HG02870 (cell line): Measurements from ENCODE around the gene IRF2BPL.

Experiments used
- ATAC-seq: cut with Tn5 transposase; IDR thresholded peaks from one replicate; pipeline ENCODE4 v1.9.1; 2021; ENCODE audit warnings: mild to moderate bottlenecking, moderate library complexity; ENCODE audit not compliant: unreplicated experiment

IRF2BPL gene

GRCh38 chr14:77028384-77029231, at the start of gene IRF2BPL:
IRF2BPL (minus strand) TSS chr14:77028708; CDS start chr14:77027792, 916 bp downstream.
- peak; percentile 77 for ATAC-seq

- ATAC-seq, result no peak
These were observed 48.5 kb upstream of the IRF2BPL start for GRCh38 chr14:77077040-77077439.

DNA sequence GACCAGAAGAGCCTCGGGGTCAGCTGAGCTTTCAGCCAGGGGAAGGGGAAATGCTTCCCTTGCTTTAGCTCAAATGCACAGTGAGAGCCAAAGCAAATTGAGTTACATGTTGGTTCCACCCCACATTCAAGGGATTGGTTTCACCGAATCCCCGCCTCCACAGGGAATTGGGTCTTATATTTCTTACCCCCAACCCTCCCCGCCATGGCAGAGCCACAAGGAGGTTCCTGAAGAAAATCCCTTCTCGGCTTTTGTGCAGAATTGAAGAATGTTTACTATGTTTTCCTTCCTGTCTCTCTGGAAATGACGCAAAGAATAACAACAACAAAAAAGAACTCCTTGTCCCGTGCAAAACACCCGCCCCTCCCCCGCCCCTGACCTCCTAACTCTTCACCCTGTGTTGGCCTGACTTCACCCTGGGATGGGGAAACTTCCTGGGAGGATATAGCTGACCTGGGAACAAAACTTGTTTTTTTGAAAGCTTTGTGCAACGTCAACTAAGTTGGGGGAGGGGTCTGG, 47.7 kb upstream of the IRF2BPL start:
- no peak for ATAC-seq

- no peak for ATAC-seq
These were observed 46.5 kb upstream of the IRF2BPL start for GRCh38 chr14:77074969-77075368.

GRCh38 chr14:77071938-77072388, 43.5 kb upstream of the IRF2BPL start:
- ATAC-seq, result no peak

- no peak for ATAC-seq
These were observed 41.0 kb upstream of the IRF2BPL start for GRCh38 chr14:77069551-77069950.

GRCh38 chr14:77068517-77069200, 40.2 kb upstream of the IRF2BPL start:
- no peak for ATAC-seq

GRCh38 chr14:77067632-77068516, 39.4 kb upstream of the IRF2BPL start:
- ATAC-seq, result no peak

- no peak for ATAC-seq
These were observed 38.2 kb upstream of the IRF2BPL start for GRCh38 chr14:77066578-77067172.

DNA sequence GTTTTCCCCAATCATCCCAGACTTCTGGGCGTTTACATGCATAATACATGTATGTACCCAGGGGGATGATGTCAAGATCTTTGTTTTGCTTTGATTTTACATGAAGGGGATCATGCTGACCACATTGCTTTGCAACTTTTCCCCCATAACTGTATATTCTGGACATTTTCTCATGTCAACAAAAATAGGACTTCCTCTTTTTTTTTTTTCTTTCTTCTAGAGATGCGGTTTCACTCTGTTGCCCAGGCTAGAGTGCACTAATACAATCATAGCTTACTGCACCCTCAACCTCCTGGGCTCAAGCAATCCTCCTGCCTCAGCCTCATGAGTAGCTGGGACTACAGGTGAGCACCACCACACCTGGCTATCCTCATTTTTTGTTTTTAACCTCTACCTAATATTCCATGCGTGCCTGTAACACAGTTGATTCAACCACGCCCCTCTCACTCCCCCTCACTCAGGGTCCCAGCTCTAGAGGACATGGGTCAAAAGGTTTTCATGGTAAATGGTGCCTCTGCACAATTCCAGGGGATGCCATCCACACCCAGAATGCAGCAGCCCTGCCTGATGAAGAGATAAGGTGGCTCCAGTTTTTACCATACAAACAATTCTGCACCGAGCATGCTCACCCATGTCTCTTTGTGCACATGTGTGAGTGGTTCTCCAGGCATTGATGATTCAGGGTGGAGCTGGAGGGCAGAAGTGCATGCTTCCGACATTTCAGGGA, 37.5 kb upstream of the IRF2BPL start:
- ATAC-seq, result no peak

- no peak for ATAC-seq
These were observed 36.1 kb upstream of the IRF2BPL start for GRCh38 chr14:77064521-77065178.

DNA sequence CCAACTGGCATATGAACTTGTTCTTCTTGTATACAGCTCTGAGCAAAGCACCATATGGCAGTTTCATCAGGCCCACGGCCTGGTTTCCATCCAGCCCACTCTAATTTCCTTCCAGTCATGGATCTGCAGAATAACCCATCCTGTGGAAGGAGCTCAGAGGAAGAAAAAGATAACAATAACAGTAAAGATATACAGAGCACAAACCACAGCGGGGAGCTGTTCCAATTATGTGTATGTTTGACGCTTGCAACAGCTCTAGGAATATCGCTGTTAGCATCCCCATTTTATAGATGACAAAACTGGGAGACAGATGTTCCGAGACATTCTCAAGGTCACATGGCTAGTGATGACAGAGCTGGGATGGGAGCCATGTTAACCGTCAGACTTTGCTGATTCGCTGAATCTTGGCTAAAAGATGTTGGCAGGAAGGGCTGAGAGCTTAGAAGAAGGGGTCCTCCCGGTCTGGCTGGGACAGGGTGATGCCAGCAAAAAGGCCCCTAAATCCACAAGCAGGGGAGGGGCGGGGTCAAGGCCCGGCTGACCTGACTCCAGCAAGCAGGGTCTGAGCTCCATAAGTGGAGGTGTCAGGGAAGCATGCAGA, 35.2 kb upstream of the IRF2BPL start:
- ATAC-seq, result no peak

GRCh38 chr14:77062261-77062660, 33.8 kb upstream of the IRF2BPL start:
- no peak for ATAC-seq

GRCh38 chr14:77061630-77062257, 33.2 kb upstream of the IRF2BPL start:
- no peak for ATAC-seq

- ATAC-seq, result no peak
These were observed 30.9 kb upstream of the IRF2BPL start for GRCh38 chr14:77059276-77059915.

DNA sequence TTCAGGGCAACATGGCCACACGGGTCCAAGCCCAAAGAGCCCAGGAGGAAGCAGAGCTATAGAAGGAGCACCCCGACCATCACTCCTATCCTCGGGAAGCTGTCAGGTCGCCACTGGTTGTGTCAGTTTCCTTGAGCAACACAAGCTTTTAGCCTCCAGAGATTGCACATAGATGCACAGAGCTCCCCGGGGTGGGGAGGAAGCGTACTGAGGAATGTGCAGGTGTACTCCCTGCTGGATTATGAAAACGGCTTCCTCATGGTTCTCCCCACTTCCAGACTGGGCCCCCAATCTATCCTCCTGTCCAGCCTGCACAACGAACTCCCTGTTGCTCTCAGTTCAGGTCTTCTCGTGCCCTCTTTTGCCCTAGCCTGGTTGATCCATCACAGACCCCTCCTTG, 30.3 kb upstream of the IRF2BPL start:
- ATAC-seq, result no peak

DNA sequence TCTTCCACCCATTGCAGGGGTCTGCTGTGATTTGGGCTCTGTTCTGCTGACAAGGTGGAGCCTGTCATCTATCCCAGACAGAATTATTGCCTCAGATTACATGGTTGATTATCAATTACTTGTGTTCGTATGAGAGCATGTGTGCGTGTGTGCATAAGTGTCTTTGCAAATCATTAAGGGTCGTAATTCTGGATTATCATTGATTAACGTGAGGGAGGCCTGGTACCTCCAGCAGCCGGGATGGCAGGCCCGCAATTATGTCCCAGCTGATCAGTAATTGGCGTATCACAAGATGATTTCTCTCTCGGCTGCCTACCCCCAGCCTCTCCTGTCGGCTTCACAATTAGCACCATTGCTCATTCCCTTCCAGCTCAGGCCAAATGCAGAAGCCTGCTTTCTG, 29.6 kb upstream of the IRF2BPL start:
- no peak for ATAC-seq

GRCh38 chr14:77055981-77056380, 27.5 kb upstream of the IRF2BPL start:
- no peak for ATAC-seq
